Lung (tissue), 12 donors: ENCODE data around the gene SIM2. TPM values are rescaled to one million over a fixed set of nuclear protein-coding genes. Genes with fewer than 3 reads are reported as not detected.

Experiments used
- ATAC-seq: fragments of 200-7000 bp; cut with Tn5 transposase; one replicate; pipeline ENCODE4 v1.9.1; 2020; ENCODE audit warnings: moderate number of reproducible peaks; ENCODE audit not compliant: insufficient read depth, low FRiP score
- DNase-seq, 3 donors: peaks; one replicate each; pipeline ENCODE4 v3.0.0-alpha.2; 2013 to 2017
- H3K27ac ChIP-seq, 2 donors: one replicate each; pipeline ENCODE4 v1.5.1; 2013; ENCODE audit warnings: mild to moderate bottlenecking in 2 of 2, moderate library complexity in 2 of 2, control low read depth in 1 of 2, inconsistent platforms in 1 of 2, low read depth in 1 of 2, low read length in 1 of 2
- H3K27me3 ChIP-seq, 3 donors: one replicate each; pipeline ENCODE4 v1.5.1; 2013; ENCODE audit warnings: low read length in 2 of 3; ENCODE audit not compliant: control insufficient read depth in 3 of 3, insufficient read depth in 3 of 3
- H3K36me3 ChIP-seq, 4 donors: one replicate each; pipeline ENCODE4 v1.5.1; 2013; ENCODE audit warnings: low read length in 4 of 4, mild to moderate bottlenecking in 1 of 4, moderate library complexity in 1 of 4; ENCODE audit not compliant: control insufficient read depth in 4 of 4, insufficient read depth in 4 of 4
- H3K4me1 ChIP-seq, 5 donors: one replicate each; pipeline ENCODE4 v1.5.1; 2013; ENCODE audit warnings: low read length in 5 of 5, mild to moderate bottlenecking in 2 of 5, moderate library complexity in 1 of 5; ENCODE audit not compliant: control insufficient read depth in 5 of 5, insufficient read depth in 5 of 5
- H3K4me3 ChIP-seq: one replicate; pipeline ENCODE4 v1.5.1; 2013; ENCODE audit warnings: mild to moderate bottlenecking, control low read depth, moderate library complexity
- H3K9ac ChIP-seq, 2 donors: one replicate each; pipeline ENCODE4 v1.5.1; 2013; ENCODE audit warnings: low read length in 2 of 2, control low read depth in 1 of 2; ENCODE audit not compliant: insufficient read depth in 1 of 2
- H3K9me3 ChIP-seq, 4 donors: one replicate each; pipeline ENCODE4 v1.5.1; 2013; ENCODE audit warnings: low read length in 3 of 4, mild to moderate bottlenecking in 1 of 4, moderate library complexity in 1 of 4; ENCODE audit not compliant: control insufficient read depth in 4 of 4, insufficient read depth in 3 of 4
- WGBS, 2 donors: extraction: QIAGEN DNeasy Blood & Tissue Kit; methylation state at CpG; one replicate each; pipeline ENCODE4 v1.1.7; 2013; 5-methylcytosine and 5-hydroxymethylcytosine counted together
- polyA plus RNA-seq, 2 donors: library from polyadenylated mRNA; stranded (reverse); fragments of 200-250 nt; gene quantifications; one replicate each; pipeline ENCODE4 v1.2.1, GENCODE V29; 2013
- total RNA-seq, 2 donors: library from RNA; depleted of rRNA in 1 of 2; stranded (reverse); fragments of >200 nt in 1 of 2; gene quantifications; one replicate each; pipeline ENCODE4 v1.2.1, GENCODE V29; 2014 to 2021
- TF ChIP-seq, protein P1 (sequence below): IDR thresholded peaks from 2 replicates; pipeline ENCODE4 v1.5.1; 2012; ENCODE audit warnings: mild to moderate bottlenecking; ENCODE audit errors: control extremely low read depth, extremely low read depth
- donor health status: control.
- donor health status: control.
- donor health status: Bipolar disorder and iron deficiency.
- donor health status: healthy.
- donor health status: DM: yes; HTN: yes; CAD: no.

Gene SIM2
- total and polyA plus RNA-seq, 4 donors = not detected

DNA sequence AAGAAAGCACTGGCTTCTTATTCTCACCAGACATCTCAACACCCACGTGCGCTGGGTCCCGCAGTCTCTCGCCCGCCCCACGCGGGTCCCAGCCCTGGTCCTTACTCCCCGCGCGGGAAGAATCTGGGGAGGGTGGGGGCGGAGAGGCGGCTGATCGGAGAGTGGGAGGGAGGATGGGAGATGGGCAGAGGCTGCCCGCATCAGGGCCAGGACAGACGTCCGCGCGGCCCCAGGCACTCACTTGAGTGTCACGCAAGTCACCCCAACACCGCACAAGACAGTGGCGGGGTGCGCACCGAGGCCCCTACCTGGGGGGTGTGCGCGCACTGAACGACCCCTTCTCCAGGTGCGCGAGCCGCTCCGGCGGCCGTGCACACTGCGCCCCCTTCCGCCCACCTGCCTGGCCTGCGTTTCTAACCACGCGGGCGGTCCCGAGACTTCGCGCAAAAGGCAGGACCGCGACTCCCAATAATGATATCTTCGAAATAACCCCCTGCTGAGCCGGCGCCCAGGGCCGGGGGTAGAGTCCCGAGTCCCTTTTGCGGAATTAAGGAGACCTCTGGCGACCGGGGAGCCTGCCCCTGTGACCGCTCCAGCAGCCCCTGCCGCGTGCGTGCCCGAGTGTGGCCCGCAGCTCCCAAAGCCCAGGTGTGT, 6.0 kb upstream of the SIM2 start:
- peak in 1 of 3 donors; percentile 51 for DNase-seq
- no peak for ATAC-seq
- Histone ChIP-seq H3K4me3 (no peak overlapping the region), H3K36me3 (no peaks in the 10 kb centered on the region), H3K9me3 (peaks cover 0 to 13% (median 2%) of the 10 kb centered on the region in 4 donors), H3K9ac (no peak overlapping the region), H3K27me3 (peaks cover 30 to 98% (median 93%) of the 10 kb centered on the region in 3 donors), H3K4me1 (peaks cover 0 to 12% (median 0%) of the 10 kb centered on the region in 5 donors), H3K27ac (no peak overlapping the region)
- TF ChIP-seq, protein P1, sequence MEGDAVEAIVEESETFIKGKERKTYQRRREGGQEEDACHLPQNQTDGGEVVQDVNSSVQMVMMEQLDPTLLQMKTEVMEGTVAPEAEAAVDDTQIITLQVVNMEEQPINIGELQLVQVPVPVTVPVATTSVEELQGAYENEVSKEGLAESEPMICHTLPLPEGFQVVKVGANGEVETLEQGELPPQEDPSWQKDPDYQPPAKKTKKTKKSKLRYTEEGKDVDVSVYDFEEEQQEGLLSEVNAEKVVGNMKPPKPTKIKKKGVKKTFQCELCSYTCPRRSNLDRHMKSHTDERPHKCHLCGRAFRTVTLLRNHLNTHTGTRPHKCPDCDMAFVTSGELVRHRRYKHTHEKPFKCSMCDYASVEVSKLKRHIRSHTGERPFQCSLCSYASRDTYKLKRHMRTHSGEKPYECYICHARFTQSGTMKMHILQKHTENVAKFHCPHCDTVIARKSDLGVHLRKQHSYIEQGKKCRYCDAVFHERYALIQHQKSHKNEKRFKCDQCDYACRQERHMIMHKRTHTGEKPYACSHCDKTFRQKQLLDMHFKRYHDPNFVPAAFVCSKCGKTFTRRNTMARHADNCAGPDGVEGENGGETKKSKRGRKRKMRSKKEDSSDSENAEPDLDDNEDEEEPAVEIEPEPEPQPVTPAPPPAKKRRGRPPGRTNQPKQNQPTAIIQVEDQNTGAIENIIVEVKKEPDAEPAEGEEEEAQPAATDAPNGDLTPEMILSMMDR = no peak
- 5 to 7% methylated on average over 48 to 57 of the region's 57 CpGs for WGBS, 2 donors

DNA sequence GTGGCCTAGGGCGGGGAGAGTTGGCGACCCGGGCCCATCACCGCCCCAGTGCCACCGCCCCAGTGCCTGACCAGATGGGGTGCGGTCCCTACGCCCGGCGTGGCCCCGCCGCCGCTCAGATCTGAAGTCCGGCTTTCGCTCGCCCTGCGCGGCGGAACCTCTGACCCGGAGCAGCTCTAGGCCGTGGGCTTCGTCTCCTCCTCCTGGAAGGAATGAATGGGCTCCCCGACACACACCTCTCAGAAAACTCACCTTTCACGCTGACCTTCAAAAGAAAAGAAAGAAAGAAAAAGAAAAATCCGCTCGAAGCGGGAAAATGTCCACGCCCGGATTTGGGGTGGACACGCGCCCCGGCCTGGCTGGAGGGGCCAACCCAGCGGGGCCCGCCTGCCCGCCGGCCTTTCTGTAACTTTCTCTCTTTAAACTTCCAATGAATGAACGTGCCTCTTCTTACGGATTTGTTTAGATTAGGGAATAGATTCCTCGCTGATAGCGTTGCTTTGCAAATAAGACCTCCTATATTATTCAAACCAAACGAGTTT, 5.4 kb upstream of the SIM2 start:
- Histone ChIP-seq H3K4me1 (peaks cover 0 to 18% (median 0%) of the 10 kb centered on the region in 5 donors), H3K27me3 (peaks cover 26 to 99% (median 94%) of the 10 kb centered on the region in 3 donors), H3K36me3 (no peaks in the 10 kb centered on the region), H3K4me3 (no peak overlapping the region), H3K9me3 (peaks cover 0 to 10% (median 0%) of the 10 kb centered on the region in 4 donors), H3K9ac (no peak overlapping the region), H3K27ac (no peak overlapping the region)
- WGBS, 2 donors = 6 to 13% methylated on average over 40 of the region's 40 CpGs
- TF ChIP-seq, protein P1 = no peak
- ATAC-seq (no peak), DNase-seq (peak in 1 of 3 donors; percentile 25)

DNA sequence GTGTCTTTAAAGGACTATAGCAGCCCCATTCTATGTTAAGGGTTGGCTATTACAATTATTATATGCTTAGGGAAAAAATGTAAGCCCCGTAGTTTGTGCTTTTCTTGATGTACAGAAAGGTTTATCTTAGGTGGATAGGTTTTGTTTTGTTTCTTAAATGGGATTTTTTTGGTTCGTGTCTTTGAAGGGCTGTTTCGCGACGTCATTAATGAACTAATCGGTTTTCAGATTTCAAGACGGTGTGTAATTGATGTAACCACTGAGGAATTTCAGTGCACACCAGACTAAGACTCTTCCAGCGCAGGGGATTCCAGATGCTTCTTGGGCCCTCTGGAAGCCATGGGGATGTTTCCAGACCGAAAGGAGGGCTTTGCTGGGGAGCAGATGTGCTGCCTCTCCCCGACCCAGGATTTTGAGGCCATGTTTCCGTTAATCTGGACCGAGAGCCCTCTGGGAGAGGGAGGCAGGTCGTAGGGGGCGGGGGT, 4.8 kb upstream of the SIM2 start:
- Histone ChIP-seq H3K36me3 (no peaks in the 10 kb centered on the region), H3K27ac (no peak overlapping the region), H3K27me3 (peaks cover 25 to 96% (median 92%) of the 10 kb centered on the region in 3 donors), H3K4me1 (peaks cover 0 to 21% (median 0%) of the 10 kb centered on the region in 5 donors), H3K9me3 (peaks cover 0 to 10% (median 0%) of the 10 kb centered on the region in 4 donors), H3K9ac (no peak overlapping the region), H3K4me3 (no peak overlapping the region)
- DNase-seq (peak in 2 of 3 donors; percentile 32 to 59), ATAC-seq (no peak)
- 6 to 14% methylated on average over 14 of the region's 14 CpGs for WGBS, 2 donors
- TF ChIP-seq, protein P1 = no peak
